Subcutaneous adipose tissue (tissue), 4 donors: ENCODE results near the gene ZNF311. TPM values are rescaled to one million over a fixed set of nuclear protein-coding genes. Genes with fewer than 3 reads are reported as not detected.

Source experiments
- total RNA-seq, 4 donors: library from RNA; depleted of rRNA; stranded (reverse); fragments of >200 nt; gene quantifications; one replicate each; pipeline ENCODE4 v1.1.0, GENCODE V29; 2016
- TF ChIP-seq, protein P1 (sequence below): fragments of 450-650 bp; IDR thresholded peaks from one replicate; pipeline ENCODE4 v1.5.1; 2016; ENCODE audit warnings: low read depth, mild to moderate bottlenecking, control low read depth, antibody characterized with exemption, moderate library complexity

Gene ZNF311
- total RNA-seq, 4 donors from 2014 or later = 1.0 to 2.4 (median 1.1) TPM; not detected in 1

DNA sequence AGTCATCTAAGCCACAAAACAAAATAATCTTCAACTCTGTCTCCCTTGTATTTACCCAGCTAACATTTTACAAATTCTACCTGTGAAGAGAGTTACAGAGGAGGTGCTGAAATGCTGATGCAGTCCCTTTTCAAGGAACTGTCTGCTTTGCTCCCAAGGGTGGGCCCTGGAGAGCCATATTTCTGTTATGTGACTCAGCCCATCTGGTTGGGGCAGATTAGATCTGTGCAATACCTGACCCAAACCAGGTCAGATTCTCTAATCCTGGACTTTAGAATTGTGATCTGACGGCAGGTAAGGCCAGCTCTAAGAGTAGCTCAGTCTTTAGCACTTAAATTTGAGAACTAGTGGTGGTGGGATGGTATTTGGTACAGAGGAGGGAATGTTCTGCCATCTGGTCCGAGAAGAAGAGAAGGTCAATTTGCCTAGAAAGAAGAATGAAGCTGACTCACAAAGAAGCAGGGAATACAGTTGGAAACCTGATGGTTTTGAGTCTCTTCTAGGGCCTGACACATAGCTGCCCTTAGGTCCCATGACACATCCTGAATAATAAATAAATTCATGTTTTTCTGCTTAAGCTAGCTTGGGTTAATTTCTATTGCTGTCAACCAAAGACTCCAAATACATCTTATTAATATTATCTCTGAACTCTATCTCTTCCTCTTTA is 8.1 kb downstream of the ZNF311 start:
- TF ChIP-seq, protein P1, sequence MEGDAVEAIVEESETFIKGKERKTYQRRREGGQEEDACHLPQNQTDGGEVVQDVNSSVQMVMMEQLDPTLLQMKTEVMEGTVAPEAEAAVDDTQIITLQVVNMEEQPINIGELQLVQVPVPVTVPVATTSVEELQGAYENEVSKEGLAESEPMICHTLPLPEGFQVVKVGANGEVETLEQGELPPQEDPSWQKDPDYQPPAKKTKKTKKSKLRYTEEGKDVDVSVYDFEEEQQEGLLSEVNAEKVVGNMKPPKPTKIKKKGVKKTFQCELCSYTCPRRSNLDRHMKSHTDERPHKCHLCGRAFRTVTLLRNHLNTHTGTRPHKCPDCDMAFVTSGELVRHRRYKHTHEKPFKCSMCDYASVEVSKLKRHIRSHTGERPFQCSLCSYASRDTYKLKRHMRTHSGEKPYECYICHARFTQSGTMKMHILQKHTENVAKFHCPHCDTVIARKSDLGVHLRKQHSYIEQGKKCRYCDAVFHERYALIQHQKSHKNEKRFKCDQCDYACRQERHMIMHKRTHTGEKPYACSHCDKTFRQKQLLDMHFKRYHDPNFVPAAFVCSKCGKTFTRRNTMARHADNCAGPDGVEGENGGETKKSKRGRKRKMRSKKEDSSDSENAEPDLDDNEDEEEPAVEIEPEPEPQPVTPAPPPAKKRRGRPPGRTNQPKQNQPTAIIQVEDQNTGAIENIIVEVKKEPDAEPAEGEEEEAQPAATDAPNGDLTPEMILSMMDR = no peak

DNA sequence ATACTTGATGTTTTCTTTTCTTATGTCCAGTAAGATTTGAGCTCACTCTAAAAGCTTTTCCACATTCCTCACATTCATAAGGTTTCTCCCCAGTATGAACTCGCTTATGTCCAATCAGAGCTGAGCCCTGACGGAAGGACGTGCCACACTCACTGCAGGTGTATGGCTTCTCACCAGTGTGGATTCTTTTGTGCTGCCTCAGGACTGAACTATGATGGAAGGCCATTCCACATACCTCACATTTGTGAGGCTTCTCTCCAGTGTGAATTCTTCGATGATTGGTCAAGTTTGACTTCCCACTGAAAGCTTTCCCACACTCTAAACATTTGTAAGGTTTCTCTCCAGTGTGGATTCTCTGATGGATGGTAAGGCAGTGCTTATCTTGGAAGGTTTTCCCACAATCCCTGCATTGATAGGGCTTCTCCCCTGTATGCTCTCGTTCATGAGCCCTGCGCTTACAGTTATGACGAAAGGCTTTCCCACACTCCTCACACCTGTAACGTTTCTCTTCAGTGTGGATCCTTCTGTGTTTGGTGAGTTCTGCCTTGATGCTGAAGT is 9.9 kb downstream of the ZNF311 start:
- TF ChIP-seq, protein P1 = no peak

DNA sequence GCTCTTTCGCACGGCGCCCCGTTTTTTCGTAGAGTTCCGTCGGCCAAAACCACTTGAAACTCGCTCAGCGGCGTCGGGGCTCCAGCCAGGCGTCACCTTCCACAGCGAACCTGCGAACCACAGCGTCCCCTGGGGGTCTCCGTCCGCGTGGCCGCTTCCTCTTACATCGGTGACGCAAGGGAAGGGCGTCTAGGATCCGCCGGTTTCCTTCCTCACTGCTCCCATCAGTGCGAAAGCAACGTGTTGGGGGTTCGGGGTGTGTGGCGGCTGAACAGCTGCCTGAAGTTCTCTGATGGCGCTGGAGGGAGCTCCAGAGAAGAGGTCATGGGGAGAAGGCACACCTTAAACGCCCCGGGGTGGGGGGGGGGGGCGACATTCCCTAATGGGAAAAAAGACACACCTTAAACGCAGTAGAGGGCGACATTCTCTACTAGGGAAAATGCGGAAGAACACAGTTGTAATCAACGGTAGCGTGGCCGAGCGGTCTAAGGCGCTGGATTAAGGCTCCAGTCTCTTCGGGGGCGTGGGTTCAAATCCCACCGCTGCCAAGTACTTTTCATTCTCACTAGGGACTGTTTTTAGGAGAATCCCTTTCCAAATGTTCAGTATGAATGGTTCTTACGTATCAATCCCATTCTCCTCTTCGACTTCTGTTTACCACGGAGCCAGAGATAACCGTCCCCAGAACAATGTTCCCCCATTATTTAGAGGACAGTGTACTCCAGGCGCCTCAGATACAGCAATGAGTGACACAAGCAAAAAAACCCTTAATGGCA is 16.4 kb downstream of the ZNF311 start:
- TF ChIP-seq, protein P1 = no peak

DNA sequence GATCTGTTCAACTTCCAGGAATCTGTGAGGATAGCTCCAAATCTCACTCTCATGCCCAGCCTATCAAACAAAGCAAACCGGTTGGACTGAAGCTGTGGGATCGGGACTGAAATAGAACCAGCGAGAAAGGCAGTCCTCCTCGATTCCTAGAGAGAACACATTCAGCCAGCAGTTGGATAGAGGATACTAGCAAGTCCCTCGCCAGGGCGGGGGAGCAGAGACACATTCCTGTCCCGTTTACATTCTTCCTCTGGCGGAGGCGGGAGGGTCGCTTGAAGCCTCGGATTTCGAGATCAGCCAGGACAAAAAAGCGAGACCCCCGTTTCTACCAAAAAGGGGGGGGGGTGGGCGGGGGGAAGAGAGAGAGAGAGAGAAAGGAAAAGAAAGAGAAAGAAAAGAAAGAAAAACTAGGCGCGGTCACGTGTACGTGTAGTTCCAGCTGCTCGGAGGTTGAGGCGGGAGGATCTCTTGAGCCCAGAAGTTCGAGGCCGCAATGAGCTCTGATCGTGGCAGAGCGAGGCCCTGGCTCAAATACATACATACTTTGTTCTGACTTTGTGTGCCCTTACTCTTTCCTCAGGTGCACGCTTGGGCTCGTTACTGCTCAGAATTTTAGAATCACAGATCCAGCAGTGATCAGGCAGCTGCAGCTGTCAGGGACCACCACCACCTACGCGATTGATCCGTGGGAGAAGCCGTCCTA is 19.5 kb downstream of the ZNF311 start:
- TF ChIP-seq, protein P1 = no peak

DNA sequence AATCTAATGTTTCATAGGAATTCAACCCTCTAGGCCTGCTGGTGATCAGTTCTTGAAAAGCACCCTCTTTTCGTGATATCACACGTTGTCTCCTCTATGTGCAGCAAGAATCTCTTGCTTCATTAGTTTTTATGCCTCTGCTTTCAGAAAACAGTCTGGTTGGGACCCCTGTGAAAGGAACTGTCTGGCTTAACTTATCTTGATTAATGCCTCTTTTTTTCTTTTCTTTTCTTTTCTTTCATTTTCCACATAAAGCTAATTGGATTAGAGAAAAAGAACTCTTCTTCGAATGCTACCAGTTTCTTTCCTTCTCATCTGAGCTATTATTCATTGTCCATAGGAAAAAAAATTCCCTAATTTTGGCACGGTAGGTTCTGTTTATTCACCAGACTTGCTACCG is 21.3 kb downstream of the ZNF311 start:
- TF ChIP-seq, protein P1 = no peak

DNA sequence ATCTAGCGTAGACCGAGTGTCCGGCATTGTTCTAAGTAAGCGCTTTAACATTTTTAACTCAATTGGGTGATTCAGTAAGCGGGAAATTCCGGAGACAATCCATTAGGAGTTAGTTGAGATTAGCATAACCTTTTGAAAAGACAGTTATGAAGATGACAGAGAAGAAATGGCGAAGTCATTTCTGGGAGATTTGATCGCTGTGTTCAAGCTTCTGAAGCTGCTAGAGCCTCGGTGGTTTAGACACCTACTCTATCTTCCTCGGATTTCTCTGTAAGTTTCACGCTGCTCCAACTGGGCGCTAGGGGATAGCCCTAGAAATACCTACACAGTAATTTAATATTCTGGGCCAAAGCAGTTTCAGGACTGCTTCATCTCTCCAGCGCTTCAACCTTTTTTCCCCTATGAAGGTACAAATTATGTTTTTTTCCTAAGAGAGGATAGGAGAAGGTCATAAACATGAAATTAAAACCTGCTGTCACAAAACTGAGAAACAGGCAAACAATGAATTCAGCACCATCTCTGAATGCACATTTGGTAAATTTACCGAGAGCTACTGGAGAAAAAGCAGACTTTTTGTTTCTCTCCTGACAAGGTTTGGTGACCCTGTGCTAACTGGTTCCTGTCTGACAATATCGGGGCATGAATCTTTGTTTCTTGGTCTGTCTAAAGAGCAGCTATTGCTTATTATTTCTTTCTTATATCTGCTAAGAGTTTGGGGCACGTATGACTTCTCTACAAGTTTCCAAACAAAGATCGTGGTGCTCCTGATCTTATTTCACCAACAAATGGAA is 22.4 kb downstream of the ZNF311 start:
- TF ChIP-seq, protein P1 = no peak
